Measurements from ENCODE around the gene GOLGA6L10.
"Not testable (repeated sequence)": the region's sequence is repeated elsewhere in the genome, so short reads cannot be mapped to it uniquely, and the experiment has no call there.

GOLGA6L10 gene, protein sequence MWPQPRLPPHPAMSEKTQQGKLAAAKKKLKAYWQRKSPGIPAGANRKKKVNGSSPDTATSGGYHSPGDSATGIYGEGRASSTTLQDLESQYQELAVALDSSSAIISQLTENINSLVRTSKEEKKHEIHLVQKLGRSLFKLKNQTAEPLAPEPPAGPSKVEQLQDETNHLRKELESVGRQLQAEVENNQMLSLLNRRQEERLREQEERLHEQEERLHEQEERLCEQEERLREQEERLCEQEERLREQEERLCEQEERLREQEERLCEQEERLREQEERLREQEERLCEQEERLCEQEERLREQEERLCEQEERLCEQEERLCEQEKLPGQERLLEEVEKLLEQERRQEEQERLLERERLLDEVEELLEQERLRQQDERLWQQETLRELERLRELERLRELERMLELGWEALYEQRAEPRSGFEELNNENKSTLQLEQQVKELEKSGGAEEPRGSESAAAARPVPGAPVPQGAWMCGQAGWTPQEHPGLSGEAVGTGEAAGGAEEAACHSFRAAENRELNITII

DNA sequence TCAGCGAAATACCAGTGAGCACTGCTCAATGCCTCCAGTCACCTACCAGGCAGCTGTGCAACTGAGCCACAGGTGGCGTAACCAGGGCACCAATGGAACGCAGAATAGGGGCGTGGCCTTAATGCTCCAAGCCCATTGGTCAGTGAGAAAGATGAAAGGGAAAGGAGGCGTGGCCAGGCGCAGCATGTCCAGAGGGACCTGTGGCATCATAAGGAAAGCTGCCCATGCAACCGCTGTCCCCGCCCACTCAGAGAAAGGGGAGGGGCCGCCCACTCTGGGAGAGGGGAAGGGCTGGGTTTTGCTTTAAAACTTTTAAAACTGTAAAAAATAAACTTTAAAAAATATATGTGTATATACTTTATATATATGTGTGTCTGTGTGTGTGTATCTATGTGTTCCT, at the start of gene GOLGA6L10:
Gene GOLGA6L10, minus strand, starts transcription at position 101 of the 400 bp plus-strand sequence. Its CDS starts 100 bp downstream, at position 1.
- not testable (repeated sequence) for H3K4me1 ChIP-seq; H3K9me3 ChIP-seq (replicated peaks in 1 of 11); H3K27me3 ChIP-seq; H3K27ac ChIP-seq; H3K36me3 ChIP-seq; H3K4me2 ChIP-seq; H3K4me3 ChIP-seq; H4K20me1 ChIP-seq; H3K9ac ChIP-seq

DNA sequence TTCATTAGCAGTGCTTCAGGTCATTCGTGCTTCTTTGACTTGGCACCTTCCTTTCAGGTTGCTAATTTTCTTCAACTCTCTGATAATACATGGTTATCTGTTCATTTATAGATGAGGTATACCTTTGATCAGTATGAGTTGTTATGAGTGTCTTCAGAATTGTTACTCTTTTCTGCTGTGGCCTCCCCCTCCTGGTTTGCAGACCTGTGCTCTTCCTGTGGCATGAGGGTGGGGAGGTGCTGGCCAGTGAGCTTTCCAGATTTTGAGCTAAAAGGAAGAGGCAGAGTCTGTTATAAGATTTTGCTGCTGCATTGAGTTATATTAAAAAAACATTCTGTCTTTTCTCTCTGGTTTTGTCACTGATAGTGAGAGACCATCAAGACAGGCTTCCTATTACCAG, 49.5 kb upstream of the GOLGA6L10 start:
- H3K4me2 ChIP-seq: peak overlapping the region; percentile 2 to 50 (median 40); a peak in 14 of 22 replicates
- no peak overlapping the region for H3K27ac ChIP-seq
- no peak for TF ChIP-seq Cebpa-rat (IDR thresholded peaks at IDR 0.05)

GRCh38 chr15:82397817-82398216, 48.5 kb upstream of the GOLGA6L10 start:
- H3K27ac ChIP-seq: no peak overlapping the region
- no peak overlapping the region for H3K4me3 ChIP-seq
- H3K9me3 ChIP-seq (replicated peaks in 1 of 11): peaks cover 0 to 11% (median 9%) of the 10 kb centered on the region in 11 experiments; a peak in 14 of 22 replicates
- H3K4me2 ChIP-seq: no peak overlapping the region
- no peak overlapping the region for H3K9ac ChIP-seq
- peaks cover 4 to 14% (median 9%) of the 10 kb centered on the region in 10 experiments; a peak in 12 of 20 replicates for H3K4me1 ChIP-seq
- H3K36me3 ChIP-seq: peaks cover 0 to 8% (median 0%) of the 10 kb centered on the region in 11 experiments; a peak in 2 of 22 replicates
- no peaks in the 10 kb centered on the region; a peak in 1 of 22 replicates for H3K27me3 ChIP-seq
- H4K20me1 ChIP-seq: no peaks in the 10 kb centered on the region; a peak in 1 of 22 replicates
- no peak for TF ChIP-seq Cebpa-rat (IDR thresholded peaks at IDR 0.05)

More for the DNA sequence above, 49.5 kb upstream of the GOLGA6L10 start:
- Histone ChIP-seq H4K20me1 (no peaks in the 10 kb centered on the region; a peak in 1 of 22 replicates), H3K27me3 (no peaks in the 10 kb centered on the region; a peak in 1 of 22 replicates), H3K36me3 (peaks cover 0 to 8% (median 0%) of the 10 kb centered on the region in 11 experiments; a peak in 2 of 22 replicates), H3K4me1 (peaks cover 4 to 14% (median 9%) of the 10 kb centered on the region in 10 experiments; a peak in 12 of 20 replicates), H3K9me3 (replicated peaks in 1 of 11) (peaks cover 0 to 11% (median 9%) of the 10 kb centered on the region in 11 experiments; a peak in 14 of 22 replicates), H3K9ac (0 out of 22 replicates have a peak overlapping the region, but pooled peaks of 1 of the 11 experiments have one; percentile 0), H3K4me3 (no peak overlapping the region)

- H3K4me3 ChIP-seq, H3K36me3 ChIP-seq, H4K20me1 ChIP-seq, H3K27me3 ChIP-seq, H3K4me2 ChIP-seq, H3K27ac ChIP-seq, H3K9ac ChIP-seq: not testable (repeated sequence)
- H3K4me1 ChIP-seq: peaks cover 4 to 14% (median 9%) of the 10 kb centered on the region in 10 experiments; a peak in 12 of 20 replicates
- peaks cover 0 to 11% (median 9%) of the 10 kb centered on the region in 11 experiments; a peak in 14 of 22 replicates for H3K9me3 ChIP-seq (replicated peaks in 1 of 11)
Measured at GRCh38 chr15:82395788-82396187, 46.5 kb upstream of the GOLGA6L10 start.

GRCh38 chr15:82393671-82394070, 44.4 kb upstream of the GOLGA6L10 start:
- no peaks in the 10 kb centered on the region; a peak in 1 of 22 replicates for H4K20me1 ChIP-seq
- no peak for TF ChIP-seq Cebpa-rat (IDR thresholded peaks at IDR 0.05)

GRCh38 chr15:82392077-82392476, 42.8 kb upstream of the GOLGA6L10 start:
- not testable (repeated sequence) for H3K9me3 ChIP-seq (replicated peaks in 1 of 11); H3K4me3 ChIP-seq; H3K9ac ChIP-seq; H3K27ac ChIP-seq; H3K4me2 ChIP-seq; H3K27me3 ChIP-seq; H3K36me3 ChIP-seq; H3K4me1 ChIP-seq; H4K20me1 ChIP-seq

More at GRCh38 chr15:82393671-82394070, 44.4 kb upstream of the GOLGA6L10 start:
- Histone ChIP-seq H3K36me3 (peaks cover 0 to 3% (median 0%) of the 10 kb centered on the region in 11 experiments; a peak in 1 of 22 replicates), H3K4me3 (no peak overlapping the region), H3K4me2 (no peak overlapping the region), H3K9me3 (replicated peaks in 1 of 11) (peaks cover 0 to 11% (median 9%) of the 10 kb centered on the region in 11 experiments; a peak in 14 of 22 replicates), H3K4me1 (peaks cover 0 to under 1% (median under 1%) of the 10 kb centered on the region in 10 experiments; a peak in 7 of 20 replicates), H3K27me3 (no peaks in the 10 kb centered on the region; a peak in 1 of 22 replicates), H3K9ac (no peak overlapping the region), H3K27ac (no peak overlapping the region)

GRCh38 chr15:82390152-82390551, 40.9 kb upstream of the GOLGA6L10 start:
- not testable (repeated sequence) for H3K4me2 ChIP-seq; H3K9me3 ChIP-seq (replicated peaks in 1 of 11); H3K36me3 ChIP-seq; H3K4me1 ChIP-seq; H3K27ac ChIP-seq; H3K9ac ChIP-seq; H4K20me1 ChIP-seq; H3K4me3 ChIP-seq; H3K27me3 ChIP-seq

GRCh38 chr15:82387209-82387608, 37.9 kb upstream of the GOLGA6L10 start:
- not testable (repeated sequence) for H4K20me1 ChIP-seq; H3K36me3 ChIP-seq; H3K9me3 ChIP-seq (replicated peaks in 1 of 11); H3K27ac ChIP-seq; H3K27me3 ChIP-seq; H3K4me1 ChIP-seq; H3K4me2 ChIP-seq; H3K4me3 ChIP-seq; H3K9ac ChIP-seq

- peak overlapping the region in 6 of 11 experiments; percentile 13 to 50 (median 39); a peak in 8 of 22 replicates for H3K4me2 ChIP-seq
- H3K9ac ChIP-seq; H3K9me3 ChIP-seq (replicated peaks in 1 of 11); H3K36me3 ChIP-seq; H4K20me1 ChIP-seq; H3K27me3 ChIP-seq; H3K27ac ChIP-seq; H3K4me3 ChIP-seq: not testable (repeated sequence)
- peaks cover 0 to 22% (median 8%) of the 10 kb centered on the region in 10 experiments; a peak in 6 of 20 replicates for H3K4me1 ChIP-seq
Measured at GRCh38 chr15:82381330-82381955, 32.2 kb upstream of the GOLGA6L10 start.

DNA sequence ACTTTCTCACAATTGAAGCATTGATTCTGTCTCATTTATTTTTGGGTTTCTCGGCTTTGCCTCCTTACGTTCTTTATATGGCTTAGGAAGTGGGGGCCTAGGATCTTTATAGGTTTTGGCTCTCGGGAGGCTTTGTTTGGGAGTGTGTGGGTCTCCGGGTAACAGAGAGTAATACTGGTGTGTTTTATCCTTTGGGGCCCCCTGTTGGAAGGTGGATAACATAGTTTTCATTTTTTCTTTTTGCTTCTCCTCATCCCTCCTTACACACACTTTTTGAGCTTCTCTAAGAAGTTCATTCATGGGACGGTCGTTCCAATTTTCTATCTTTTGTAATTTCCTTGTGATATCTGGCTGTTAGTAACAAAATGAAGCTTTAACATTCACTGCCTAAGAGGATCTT, 30.3 kb upstream of the GOLGA6L10 start:
- not testable (repeated sequence) for H3K9ac ChIP-seq, H4K20me1 ChIP-seq, H3K36me3 ChIP-seq, H3K27ac ChIP-seq, H3K4me2 ChIP-seq, H3K27me3 ChIP-seq, H3K4me3 ChIP-seq
- Histone ChIP-seq H3K4me1 (peaks cover 0 to 22% (median 8%) of the 10 kb centered on the region in 10 experiments; a peak in 6 of 20 replicates), H3K9me3 (replicated peaks in 1 of 11) (peaks cover 0 to 12% (median 8%) of the 10 kb centered on the region in 11 experiments; a peak in 9 of 22 replicates)

GRCh38 chr15:82373661-82374060, 24.4 kb upstream of the GOLGA6L10 start:
- H3K9me3 ChIP-seq (replicated peaks in 1 of 11): peaks cover 5 to 38% (median 24%) of the 10 kb centered on the region in 11 experiments; a peak in 18 of 22 replicates
- not testable (repeated sequence) for H3K4me1 ChIP-seq, H3K36me3 ChIP-seq, H4K20me1 ChIP-seq, H3K27me3 ChIP-seq, H3K4me2 ChIP-seq, H3K27ac ChIP-seq, H3K9ac ChIP-seq, H3K4me3 ChIP-seq
